ENCODE data around the gene ETV5. TPM values are rescaled to one million over a fixed set of nuclear protein-coding genes. Genes with fewer than 3 reads are reported as not detected.

The ETV5 gene
- total and polyA plus RNA-seq, 2 donors (not counting 1 experiment from before 2014, with no cell fraction given): 23.1 to 24.9 TPM

GRCh38 chr3:186152361-186152798, 43.5 kb upstream of the ETV5 start:
- no peak overlapping the region for H2AFZ ChIP-seq (ENCODE audit: low read length)
- H3K36me3 ChIP-seq (ENCODE audit: control insufficient read depth, insufficient read depth, low read length): no peaks in the 10 kb centered on the region
- H3K27me3 ChIP-seq (ENCODE audit: control insufficient read depth, insufficient read depth, low read length): no peaks in the 10 kb centered on the region
- no peak overlapping the region for H3K4me2 ChIP-seq (ENCODE audit: extremely low read depth, insufficient read depth, low read length)
- no peak for TF ChIP-seq EZH2 (IDR thresholded peaks at IDR 0.05; ENCODE audit: low read length, missing control alignments)
- TF ChIP-seq, protein P1, sequence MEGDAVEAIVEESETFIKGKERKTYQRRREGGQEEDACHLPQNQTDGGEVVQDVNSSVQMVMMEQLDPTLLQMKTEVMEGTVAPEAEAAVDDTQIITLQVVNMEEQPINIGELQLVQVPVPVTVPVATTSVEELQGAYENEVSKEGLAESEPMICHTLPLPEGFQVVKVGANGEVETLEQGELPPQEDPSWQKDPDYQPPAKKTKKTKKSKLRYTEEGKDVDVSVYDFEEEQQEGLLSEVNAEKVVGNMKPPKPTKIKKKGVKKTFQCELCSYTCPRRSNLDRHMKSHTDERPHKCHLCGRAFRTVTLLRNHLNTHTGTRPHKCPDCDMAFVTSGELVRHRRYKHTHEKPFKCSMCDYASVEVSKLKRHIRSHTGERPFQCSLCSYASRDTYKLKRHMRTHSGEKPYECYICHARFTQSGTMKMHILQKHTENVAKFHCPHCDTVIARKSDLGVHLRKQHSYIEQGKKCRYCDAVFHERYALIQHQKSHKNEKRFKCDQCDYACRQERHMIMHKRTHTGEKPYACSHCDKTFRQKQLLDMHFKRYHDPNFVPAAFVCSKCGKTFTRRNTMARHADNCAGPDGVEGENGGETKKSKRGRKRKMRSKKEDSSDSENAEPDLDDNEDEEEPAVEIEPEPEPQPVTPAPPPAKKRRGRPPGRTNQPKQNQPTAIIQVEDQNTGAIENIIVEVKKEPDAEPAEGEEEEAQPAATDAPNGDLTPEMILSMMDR (conservative IDR thresholded peaks at IDR 0.05 in 1 of 2, IDR thresholded peaks at IDR 0.05 in 1 of 2; ENCODE audit: low read depth in 1 of 2, low read length in 2 of 2): no peak
- H3K79me2 ChIP-seq (ENCODE audit: control insufficient read depth, insufficient read depth, low read length): no peaks in the 10 kb centered on the region
- no peak overlapping the region for H3K9ac ChIP-seq (ENCODE audit: insufficient read depth, low read length)
- H3K9me3 ChIP-seq (ENCODE audit: control insufficient read depth, insufficient read depth, low read depth, low read length): no peaks in the 10 kb centered on the region
- H3K27ac ChIP-seq (ENCODE audit: insufficient read depth, low read length): no peak overlapping the region
- no peaks in the 10 kb centered on the region for H3K4me1 ChIP-seq (ENCODE audit: control insufficient read depth, extremely low read depth, insufficient read depth, low read length)
- no peak overlapping the region for H3K4me3 ChIP-seq (replicated peaks in 1 of 4; ENCODE audit: control extremely low read depth in 1 of 4, insufficient read depth in 1 of 4, low read depth in 3 of 4, low read length in 4 of 4)
- DNase-seq (ENCODE audit: low read depth in 2 of 2): peak in 1 of 2 donors; percentile 10
- H4K20me1 ChIP-seq (ENCODE audit: control insufficient read depth, extremely low read depth, insufficient read depth, low read length): no peaks in the 10 kb centered on the region

GRCh38 chr3:186151077-186151971, 42.4 kb upstream of the ETV5 start:
- Histone ChIP-seq H3K4me3 (replicated peaks in 1 of 4; ENCODE audit: control extremely low read depth in 1 of 4, insufficient read depth in 1 of 4, low read depth in 3 of 4, low read length in 4 of 4) (no peak overlapping the region), H3K4me2 (ENCODE audit: extremely low read depth, insufficient read depth, low read length) (no peak overlapping the region), H3K79me2 (ENCODE audit: control insufficient read depth, insufficient read depth, low read length) (no peaks in the 10 kb centered on the region), H3K36me3 (ENCODE audit: control insufficient read depth, insufficient read depth, low read length) (no peaks in the 10 kb centered on the region), H4K20me1 (ENCODE audit: control insufficient read depth, extremely low read depth, insufficient read depth, low read length) (no peaks in the 10 kb centered on the region), H3K27ac (ENCODE audit: insufficient read depth, low read length) (no peak overlapping the region), H3K9me3 (ENCODE audit: control insufficient read depth, insufficient read depth, low read depth, low read length) (no peaks in the 10 kb centered on the region), H3K9ac (ENCODE audit: insufficient read depth, low read length) (no peak overlapping the region), H3K27me3 (ENCODE audit: control insufficient read depth, insufficient read depth, low read length) (no peaks in the 10 kb centered on the region), H3K4me1 (ENCODE audit: control insufficient read depth, extremely low read depth, insufficient read depth, low read length) (no peaks in the 10 kb centered on the region), H2AFZ (ENCODE audit: low read length) (no peak overlapping the region)
- peak in 1 of 2 donors; percentile 14 for DNase-seq (ENCODE audit: low read depth in 2 of 2)
- no peak for TF ChIP-seq EZH2 (IDR thresholded peaks at IDR 0.05; ENCODE audit: low read length, missing control alignments)
- TF ChIP-seq, protein P1 (conservative IDR thresholded peaks at IDR 0.05 in 1 of 2, IDR thresholded peaks at IDR 0.05 in 1 of 2; ENCODE audit: low read depth in 1 of 2, low read length in 2 of 2): no peak

DNA sequence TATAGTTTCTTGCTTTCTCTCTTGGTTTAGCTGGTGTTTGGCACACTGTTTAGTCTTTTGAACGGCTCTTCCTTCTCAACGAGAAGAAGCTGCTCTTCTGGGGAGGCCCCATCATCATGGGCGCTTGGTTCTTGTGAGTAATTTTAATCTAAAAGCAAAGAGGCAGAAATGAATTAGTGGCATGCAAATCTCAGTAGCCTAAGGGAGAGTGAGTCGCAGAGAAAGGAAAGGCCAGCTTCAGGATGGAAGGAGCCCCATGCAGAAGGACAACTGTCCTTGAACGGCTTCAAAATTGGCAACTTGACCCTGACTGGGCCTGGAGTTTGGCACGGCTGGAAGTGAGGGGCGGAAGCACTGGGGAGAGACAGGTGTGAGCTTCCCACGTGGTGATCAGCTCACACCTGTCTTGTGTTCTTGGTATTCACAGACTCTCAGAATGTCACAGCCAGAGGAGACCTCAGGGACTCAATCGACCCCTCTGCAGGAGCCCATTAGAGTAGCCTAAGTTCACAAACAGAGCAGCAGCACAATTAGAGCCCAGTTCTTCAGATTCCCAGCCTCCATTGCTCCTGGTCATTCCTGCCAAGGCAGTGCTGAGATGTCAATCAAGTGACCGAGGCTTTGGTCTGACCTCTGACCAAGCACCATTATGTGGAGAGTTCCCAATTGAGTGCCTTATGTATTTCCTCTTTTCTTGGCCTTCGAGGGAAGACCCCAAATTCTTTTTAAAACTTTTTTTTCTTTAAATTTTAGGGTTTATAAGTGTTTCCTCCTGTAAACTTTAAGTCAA, 41.3 kb upstream of the ETV5 start:
- H3K9ac ChIP-seq (ENCODE audit: insufficient read depth, low read length): no peak overlapping the region
- TF ChIP-seq EZH2 (IDR thresholded peaks at IDR 0.05; ENCODE audit: low read length, missing control alignments): no peak
- TF ChIP-seq, protein P1 (conservative IDR thresholded peaks at IDR 0.05 in 1 of 2, IDR thresholded peaks at IDR 0.05 in 1 of 2; ENCODE audit: low read depth in 1 of 2, low read length in 2 of 2): no peak
- no peak overlapping the region for H3K4me2 ChIP-seq (ENCODE audit: extremely low read depth, insufficient read depth, low read length)
- no peak overlapping the region for H2AFZ ChIP-seq (ENCODE audit: low read length)
- no peak overlapping the region for H3K4me3 ChIP-seq (replicated peaks in 1 of 4; ENCODE audit: control extremely low read depth in 1 of 4, insufficient read depth in 1 of 4, low read depth in 3 of 4, low read length in 4 of 4)
- no peaks in the 10 kb centered on the region for H3K36me3 ChIP-seq (ENCODE audit: control insufficient read depth, insufficient read depth, low read length)
- no peaks in the 10 kb centered on the region for H3K79me2 ChIP-seq (ENCODE audit: control insufficient read depth, insufficient read depth, low read length)
- no peak for DNase-seq (ENCODE audit: low read depth in 2 of 2)
- no peaks in the 10 kb centered on the region for H3K4me1 ChIP-seq (ENCODE audit: control insufficient read depth, extremely low read depth, insufficient read depth, low read length)
- no peaks in the 10 kb centered on the region for H3K9me3 ChIP-seq (ENCODE audit: control insufficient read depth, insufficient read depth, low read depth, low read length)
- no peaks in the 10 kb centered on the region for H3K27me3 ChIP-seq (ENCODE audit: control insufficient read depth, insufficient read depth, low read length)
- H4K20me1 ChIP-seq (ENCODE audit: control insufficient read depth, extremely low read depth, insufficient read depth, low read length): no peaks in the 10 kb centered on the region
- H3K27ac ChIP-seq (ENCODE audit: insufficient read depth, low read length): no peak overlapping the region

Data from fibroblast of lung (primary cell).